AG04449 (cell line): ENCODE results near the gene HIPK2.

ENCODE experiments used
- CTCF ChIA-PET: fragments of 350-600 bp; formaldehyde crosslinking; extraction: SDS; loops from one replicate; lab custom pipeline; 2021; ENCODE audit warnings: antibody characterized with exemption; lab: Yijun Ruan, JAX
- POLR2A ChIA-PET: fragments of 400-600, 350-600 bp; formaldehyde crosslinking; extraction: SDS; loops from one replicate; lab custom pipeline; 2020; ENCODE audit warnings: antibody characterized with exemption, inconsistent platforms; lab: Yijun Ruan, JAX
- DNase-seq: peaks from one replicate; pipeline ENCODE4 v3.0.0-alpha.2; 2010; ENCODE audit warnings: low read depth, low spot score
- H3K4me3 ChIP-seq: 2 replicates; pipeline ENCODE4 v1.5.1; 2011; ENCODE audit warnings: low read depth, mild to moderate bottlenecking, control low read depth, low read length
- CTCF ChIP-seq: IDR thresholded peaks from one replicate; pipeline ENCODE4 v1.5.1; 2011; ENCODE audit warnings: mild to moderate bottlenecking, moderate library complexity, low read length, control low read depth, inconsistent platforms; ENCODE audit not compliant: insufficient read depth; ENCODE audit errors: missing control alignments

Gene HIPK2

DNA sequence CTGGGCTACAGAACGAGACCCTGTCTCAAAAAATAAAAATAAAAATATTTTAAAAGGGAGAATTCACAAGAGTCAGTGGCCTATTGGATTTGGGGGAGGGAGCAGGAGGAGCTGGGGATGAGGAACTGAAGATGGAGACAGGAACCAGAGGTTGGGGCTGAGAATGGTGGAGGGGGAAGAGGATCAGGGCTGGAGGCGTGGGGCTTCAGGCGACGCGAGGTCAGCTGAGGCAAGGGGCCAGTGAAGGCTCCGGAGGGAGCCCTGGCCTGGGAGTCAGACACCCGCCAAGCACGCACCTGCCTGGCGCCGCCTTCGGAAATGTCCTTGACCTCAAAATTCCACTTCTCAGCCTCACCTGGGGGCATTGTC lies 255.0 kb downstream of the HIPK2 start:
- H3K4me3 ChIP-seq: no peak overlapping the region
- no peak for DNase-seq
- ChIA-PET POLR2A (no interaction called here), CTCF (no interaction called here)
- no peak for TF ChIP-seq CTCF

GRCh38 chr7:139521439-139521838 lies 256.4 kb downstream of the HIPK2 start:
- no peak for TF ChIP-seq CTCF
- POLR2A ChIA-PET: no interaction called here
- CTCF ChIA-PET: no interaction called here
- no peak overlapping the region for H3K4me3 ChIP-seq
- DNase-seq: no peak

DNA sequence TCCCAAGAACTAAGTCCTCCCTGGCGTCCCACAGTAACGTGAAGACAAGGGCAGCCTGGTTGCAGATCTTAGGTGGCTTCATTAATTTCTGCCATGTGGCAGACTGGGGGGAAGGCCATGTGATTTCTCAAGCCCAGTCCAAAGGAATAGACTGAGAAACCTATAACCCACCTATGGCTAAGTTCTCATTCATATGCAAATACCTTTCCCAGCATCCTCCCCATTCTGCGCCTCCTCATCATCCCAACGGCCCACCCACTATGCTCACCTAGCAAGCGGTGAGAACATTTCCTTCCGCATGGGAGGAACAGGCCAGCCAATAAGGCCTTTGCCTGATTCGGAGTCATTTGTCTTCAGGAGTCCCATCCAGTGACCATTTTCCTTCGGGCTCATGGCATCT lies 262.5 kb downstream of the HIPK2 start:
- DNase-seq: no peak
- ChIA-PET POLR2A (no interaction called here), CTCF (interaction anchor here (1.5 kb wide), 1 partner anchor 14 kb away, joined by 7 read pairs; no protein-coding TSS in a partner anchor)

More for the DNA sequence above, 262.5 kb downstream of the HIPK2 start:
- H3K4me3 ChIP-seq: no peak overlapping the region
- TF ChIP-seq CTCF: no peak
